DOHH2 (cell line): ENCODE results near the gene CARD11.

Experiments
- H3F3A ChIP-seq: fragments of 200-600 bp; sonication (generic), shearing (Covaris generic); 2 replicates; pipeline ENCODE4 v1.6.0; 2016; ENCODE audit warnings: antibody characterized with exemption, mild to moderate bottlenecking; ENCODE audit not compliant: control insufficient read depth, insufficient read depth
- H3K27ac ChIP-seq: fragments of 200-600 bp; sonication (generic); 2 replicates; pipeline ENCODE4 v1.5.1; 2014; ENCODE audit warnings: low read depth, mild to moderate bottlenecking, low read length, moderate library complexity
- H3K27me3 ChIP-seq: fragments of 200-600 bp; sonication (generic); 2 replicates; pipeline ENCODE4 v1.6.1; 2014; ENCODE audit warnings: mild to moderate bottlenecking, low read length, mixed read lengths; ENCODE audit not compliant: control insufficient read depth
- H3K36me3 ChIP-seq: fragments of 200-600 bp; sonication (generic); 2 replicates; pipeline ENCODE4 v1.6.1; 2014; ENCODE audit warnings: mild to moderate bottlenecking, low read length, moderate library complexity, mixed read lengths; ENCODE audit not compliant: control insufficient read depth
- H3K4me1 ChIP-seq: fragments of 200-600 bp; sonication (generic); 2 replicates; pipeline ENCODE4 v1.6.1; 2014; ENCODE audit warnings: mild to moderate bottlenecking, low read length, mixed read lengths; ENCODE audit not compliant: control insufficient read depth
- H3K4me2 ChIP-seq: fragments of 200-600 bp; sonication (generic); 2 replicates; pipeline ENCODE4 v1.6.0; 2014; ENCODE audit warnings: mild to moderate bottlenecking, low read length, moderate library complexity
- H3K4me3 ChIP-seq: fragments of 200-600 bp; sonication (generic); 2 replicates; pipeline ENCODE4 v1.5.1; 2014; ENCODE audit warnings: mild to moderate bottlenecking, low read length, mixed read lengths
- H3K79me2 ChIP-seq: fragments of 200-600 bp; sonication (generic); 2 replicates; pipeline ENCODE4 v1.6.1; 2014; ENCODE audit warnings: mild to moderate bottlenecking, low read length, mixed read lengths; ENCODE audit not compliant: control insufficient read depth
- H3K9me2 ChIP-seq: fragments of 200-600 bp; sonication (generic); replicated peaks from 2 replicates; pipeline ENCODE4 v1.6.1; 2014; ENCODE audit warnings: mild to moderate bottlenecking, low read length, mixed read lengths; ENCODE audit not compliant: control insufficient read depth
- H3K9me3 ChIP-seq: fragments of 200-600 bp; sonication (generic); 2 replicates; pipeline ENCODE4 v1.6.1; 2014; ENCODE audit warnings: antibody characterized with exemption, low read length, mixed read lengths; ENCODE audit not compliant: control insufficient read depth, insufficient read depth
- H4K20me1 ChIP-seq: fragments of 200-600 bp; sonication (generic); 2 replicates; pipeline ENCODE4 v1.6.0; 2014; ENCODE audit warnings: low read depth, mild to moderate bottlenecking, antibody characterized with exemption, low read length, moderate library complexity; ENCODE audit not compliant: control insufficient read depth, insufficient read depth
- CTCF ChIP-seq: fragments of 200-600 bp; sonication (generic); IDR thresholded peaks from one replicate; pipeline ENCODE4 v1.5.1; 2014; ENCODE audit warnings: antibody characterized with exemption, mild to moderate bottlenecking, low read depth, low read length; ENCODE audit not compliant: poor library complexity, severe bottlenecking
- EZH2phosphoT487 ChIP-seq: fragments of 200-600 bp; sonication (generic); IDR thresholded peaks from 2 replicates; pipeline ENCODE4 v1.6.1; 2017; ENCODE audit warnings: borderline replicate concordance, mild to moderate bottlenecking, antibody characterized with exemption, low read length, moderate library complexity, mixed read lengths

The CARD11 gene

GRCh38 chr7:2932402-2933251 lies 111.0 kb downstream of the CARD11 start:
- no peaks in the 10 kb centered on the region for H3K9me2 ChIP-seq
- H3F3A ChIP-seq = no peaks in the 10 kb centered on the region
- H3K27me3 ChIP-seq = no peaks in the 10 kb centered on the region
- no peak overlapping the region for H3K4me3 ChIP-seq
- H3K4me2 ChIP-seq = no peak overlapping the region
- no peaks in the 10 kb centered on the region for H3K9me3 ChIP-seq
- no peaks in the 10 kb centered on the region for H3K79me2 ChIP-seq
- TF ChIP-seq EZH2phosphoT487 (no peak), CTCF (no peak)
- H3K27ac ChIP-seq = no peak overlapping the region
- no peaks in the 10 kb centered on the region for H4K20me1 ChIP-seq
- H3K4me1 ChIP-seq = no peaks in the 10 kb centered on the region
- peaks cover 66% of the 10 kb centered on the region for H3K36me3 ChIP-seq

- TF ChIP-seq CTCF (no peak), EZH2phosphoT487 (no peak)
- H4K20me1 ChIP-seq = no peaks in the 10 kb centered on the region
These were observed 112.6 kb downstream of the CARD11 start for GRCh38 chr7:2931034-2931415.

GRCh38 chr7:2930310-2931033 lies 113.2 kb downstream of the CARD11 start:
- Histone ChIP-seq H3K4me3 (no peak overlapping the region), H3K36me3 (peaks cover 62% of the 10 kb centered on the region), H3F3A (no peaks in the 10 kb centered on the region), H3K79me2 (no peaks in the 10 kb centered on the region), H3K9me2 (no peaks in the 10 kb centered on the region), H3K27me3 (no peaks in the 10 kb centered on the region), H3K9me3 (no peaks in the 10 kb centered on the region), H3K4me2 (no peak overlapping the region), H4K20me1 (no peaks in the 10 kb centered on the region), H3K4me1 (no peaks in the 10 kb centered on the region), H3K27ac (no peak overlapping the region)
- TF ChIP-seq CTCF = no peak
- no peak for TF ChIP-seq EZH2phosphoT487

More at GRCh38 chr7:2931034-2931415, 112.6 kb downstream of the CARD11 start:
- H3K27me3 ChIP-seq = no peaks in the 10 kb centered on the region
- H3K4me2 ChIP-seq = no peak overlapping the region
- no peaks in the 10 kb centered on the region for H3K79me2 ChIP-seq
- no peak overlapping the region for H3K4me3 ChIP-seq
- H3K27ac ChIP-seq = no peak overlapping the region
- H3K4me1 ChIP-seq = no peaks in the 10 kb centered on the region
- peaks cover 64% of the 10 kb centered on the region for H3K36me3 ChIP-seq
- H3K9me3 ChIP-seq = no peaks in the 10 kb centered on the region
- no peaks in the 10 kb centered on the region for H3K9me2 ChIP-seq
- H3F3A ChIP-seq = no peaks in the 10 kb centered on the region
